HCT116 (cell line): ENCODE data around the gene SLC16A10. TPM values are rescaled to one million over a fixed set of nuclear protein-coding genes. Genes with fewer than 3 reads are reported as not detected.

ENCODE experiments used
- ATAC-seq: fragments of 200-7000 bp; cut with Tn5 transposase; 2 replicates; pipeline ENCODE4 v1.9.1; 2020; ENCODE audit warnings: mild to moderate bottlenecking, moderate library complexity
- BruUV-seq: library from RNA; stranded (reverse); fragments of 400-500 nt; replicated peaks from 2 replicates; lab custom pipeline; 2021; lab: Mats Ljungman, UMichigan
- CTCF ChIA-PET: fragments of 300-600 bp; sonication (Branson Sonifier 250); formaldehyde crosslinking; loops from one replicate; lab custom pipeline; 2021; ENCODE audit warnings: antibody characterized with exemption; lab: Charles Lee
- POLR2A ChIA-PET: fragments of 300-600, 350-600 bp; sonication (Branson Sonifier 250); formaldehyde crosslinking; loops from one replicate; lab custom pipeline; 2021; ENCODE audit warnings: antibody characterized with exemption; lab: Charles Lee
- RAD21 ChIA-PET, 2 experiments: fragments of 300-600 bp; sonication (Branson Sonifier 250); formaldehyde crosslinking; loops; one replicate each; lab custom pipeline; 2023; ENCODE audit warnings: low total read pairs in 2 of 2; ENCODE audit not compliant: uncharacterized antibody in 2 of 2, unreplicated experiment in 2 of 2, low non-redundant PET in 1 of 2; lab: Charles Lee
- DNase-seq: peaks from one replicate; pipeline ENCODE4 v3.0.0-alpha.2; 2010; ENCODE audit warnings: low read depth, low spot score
- H2AFZ ChIP-seq: fragments of 200-600 bp; shearing (Covaris generic), sonication (generic); 2 replicates; pipeline ENCODE4 v1.6.1; 2017; ENCODE audit warnings: low read depth, mixed run types, mixed read lengths, antibody characterized with exemption, low read length; ENCODE audit not compliant: poor library complexity, severe bottlenecking
- H3K27ac ChIP-seq: 2 replicates; pipeline ENCODE4 v1.5.1; 2012; ENCODE audit warnings: low read depth, low read length
- H3K27me3 ChIP-seq: fragments of 200-600 bp; sonication (generic); 2 replicates; pipeline ENCODE4 v1.6.1; 2016; ENCODE audit warnings: mixed run types, low read length, mixed read lengths; ENCODE audit not compliant: insufficient read depth
- H3K36me3 ChIP-seq, 2 experiments: fragments of 200-500 bp in 1 of 2; fragments of 200-600 bp in 1 of 2; sonication (Bioruptor generic) in 1 of 2; sonication (generic) in 1 of 2; 2 replicates each; pipeline versions ENCODE4 v1.5.1 to v1.6.1; 2014 to 2016; ENCODE audit warnings: low read length in 2 of 2, inconsistent platforms in 1 of 2, mixed read lengths in 1 of 2, mixed run types in 1 of 2; ENCODE audit not compliant: insufficient read depth in 2 of 2, control insufficient read depth in 1 of 2
- H3K4me1 ChIP-seq, 2 experiments: fragments of 200-600 bp in 1 of 2; sonication (generic) in 1 of 2; 2 replicates each; pipeline versions ENCODE4 v1.5.1 to v1.6.1; 2012 to 2017; ENCODE audit warnings: low read length in 2 of 2, inconsistent platforms in 1 of 2, mild to moderate bottlenecking in 1 of 2, mixed read lengths in 1 of 2, mixed run types in 1 of 2, moderate library complexity in 1 of 2; ENCODE audit not compliant: insufficient read depth in 2 of 2, control insufficient read depth in 1 of 2
- H3K4me2 ChIP-seq: fragments of 200-600 bp; sonication (generic); 2 replicates; pipeline ENCODE4 v1.6.1; 2017; ENCODE audit warnings: mixed run types, low read length, mixed read lengths
- H3K4me3 ChIP-seq, 2 experiments: fragments of 200-600 bp in 1 of 2; sonication (generic) in 1 of 2; replicated peaks in 1 of 2; 2 replicates each; pipeline ENCODE4 v1.5.1; 2011 to 2016; ENCODE audit warnings: low read length in 2 of 2, control low read depth in 1 of 2, low read depth in 1 of 2, mild to moderate bottlenecking in 1 of 2, mixed read lengths in 1 of 2, mixed run types in 1 of 2
- H3K79me2 ChIP-seq: fragments of 200-600 bp; sonication (generic); 2 replicates; pipeline ENCODE4 v1.6.1; 2017; ENCODE audit warnings: mild to moderate bottlenecking, mixed run types, low read length, moderate library complexity, mixed read lengths; ENCODE audit not compliant: insufficient read depth
- H3K9ac ChIP-seq: fragments of 200-600 bp; sonication (generic); 2 replicates; pipeline ENCODE4 v1.6.1; 2016; ENCODE audit warnings: low read length, mixed read lengths
- H3K9me2 ChIP-seq: fragments of 200-600 bp; sonication (generic), shearing (Covaris generic); 2 replicates; pipeline ENCODE4 v1.6.1; 2017; ENCODE audit warnings: mixed run types, mild to moderate bottlenecking, moderate library complexity; ENCODE audit not compliant: insufficient read depth
- H3K9me3 ChIP-seq, 2 experiments: fragments of 200-500 bp in 1 of 2; fragments of 200-600 bp in 1 of 2; sonication (Bioruptor generic) in 1 of 2; sonication (generic) in 1 of 2; 2 replicates each; pipeline ENCODE4 v1.6.1; 2014 to 2017; ENCODE audit warnings: low read length in 2 of 2, mixed read lengths in 2 of 2, inconsistent platforms in 1 of 2, low read depth in 1 of 2, mild to moderate bottlenecking in 1 of 2, mixed run types in 1 of 2, moderate library complexity in 1 of 2; ENCODE audit not compliant: control insufficient read depth in 1 of 2, insufficient read depth in 1 of 2
- H4K20me1 ChIP-seq: fragments of 200-600 bp; sonication (generic), shearing (Covaris generic); 2 replicates; pipeline ENCODE4 v1.6.1; 2017; ENCODE audit warnings: mixed run types, mild to moderate bottlenecking, moderate library complexity; ENCODE audit not compliant: insufficient read depth
- ATF3 ChIP-seq: IDR thresholded peaks from 2 replicates; pipeline ENCODE4 v1.6.1; 2012
- CBX3 ChIP-seq: IDR thresholded peaks from 2 replicates; pipeline ENCODE4 v1.6.1; 2012; ENCODE audit warnings: low read depth
- CTCF ChIP-seq, 3 experiments: fragments of 200-600 bp in 1 of 3; sonication (generic) in 1 of 3; IDR thresholded peaks in 2 of 3; conservative IDR thresholded peaks in 1 of 3; 2 replicates each; pipeline ENCODE4 v1.5.1; 2012 to 2017; ENCODE audit warnings: low read depth in 2 of 3, low read length in 2 of 3, antibody characterized with exemption in 1 of 3, borderline replicate concordance in 1 of 3, control low read depth in 1 of 3, mild to moderate bottlenecking in 1 of 3, mixed read lengths in 1 of 3, mixed run types in 1 of 3, moderate library complexity in 1 of 3; ENCODE audit not compliant: insufficient read depth in 1 of 3
- EGR1 ChIP-seq: IDR thresholded peaks from 2 replicates; pipeline ENCODE4 v1.6.1; 2012; ENCODE audit warnings: low read depth
- ELF1 ChIP-seq: IDR thresholded peaks from 2 replicates; pipeline ENCODE4 v1.6.1; 2012; ENCODE audit warnings: low read depth, borderline replicate concordance
- EZH2 ChIP-seq: fragments of 200-600 bp; sonication (generic); IDR thresholded peaks from 2 replicates; pipeline ENCODE4 v1.6.1; 2017; ENCODE audit warnings: antibody characterized with exemption, mixed run types
- POLR2A ChIP-seq: IDR thresholded peaks from 2 replicates; pipeline ENCODE4 v1.7.0; 2011; ENCODE audit warnings: borderline replicate concordance; ENCODE audit not compliant: insufficient read depth, insufficient read length; ENCODE audit errors: extremely low read depth
- POLR2AphosphoS5 ChIP-seq: IDR thresholded peaks from 2 replicates; pipeline ENCODE4 v1.6.1; 2011; ENCODE audit warnings: mild to moderate bottlenecking, low read depth, low read length, moderate library complexity
- RAD21 ChIP-seq: IDR thresholded peaks from 2 replicates; pipeline ENCODE4 v1.6.1; 2012; ENCODE audit warnings: low read depth, mild to moderate bottlenecking
- REST ChIP-seq: IDR thresholded peaks from 2 replicates; pipeline ENCODE4 v1.6.1; 2012; ENCODE audit warnings: low read depth
- SIN3A ChIP-seq: IDR thresholded peaks from 2 replicates; pipeline ENCODE4 v1.6.1; 2012; ENCODE audit warnings: low read depth
- SRF ChIP-seq: IDR thresholded peaks from 2 replicates; pipeline ENCODE4 v1.6.1; 2012; ENCODE audit warnings: low read depth
- YY1 ChIP-seq: IDR thresholded peaks from 2 replicates; pipeline ENCODE4 v1.6.1; 2011; ENCODE audit warnings: low read length, low read depth, moderate library complexity, mild to moderate bottlenecking; ENCODE audit not compliant: insufficient replicate concordance; ENCODE audit errors: extremely low read depth
- ZBTB33 ChIP-seq: IDR thresholded peaks from 2 replicates; pipeline ENCODE4 v1.6.1; 2011; ENCODE audit warnings: mild to moderate bottlenecking, low read length, moderate library complexity; ENCODE audit not compliant: insufficient replicate concordance; ENCODE audit errors: extremely low read depth
- ZNF274 ChIP-seq: fragments of 200-500 bp; sonication (Bioruptor generic); IDR thresholded peaks from 2 replicates; pipeline ENCODE4 v1.6.1; 2014; ENCODE audit warnings: mild to moderate bottlenecking, low read depth, low read length, inconsistent platforms
- intact Hi-C: fragments of 100-400 bp; cut with micrococcal nuclease; formaldehyde crosslinking; loops from 2 replicates; pipeline ENCODE4 v1.10.0; 2022
- total RNA-seq: library from RNA; stranded (reverse); gene quantifications from one replicate; pipeline ENCODE4 v1.2.1, GENCODE V29; 2021; ENCODE audit not compliant: unreplicated experiment

SLC16A10 gene
- total RNA-seq, 1 experiment from 2014 or later = 8.3 TPM

GRCh38 chr6:111204305-111204704 is 117.0 kb downstream of the SLC16A10 start:
- TF ChIP-seq EZH2 (no peak), EGR1 (no peak), REST (no peak), SIN3A (no peak), YY1 (no peak), SRF (no peak), CTCF (IDR thresholded peaks at IDR 0.05 in 2 of 3, conservative IDR thresholded peaks at IDR 0.05 in 1 of 3; ENCODE audit: borderline replicate concordance in 1 of 3, insufficient read depth in 1 of 3, low read depth in 2 of 3, low read length in 2 of 3) (no peak), ELF1 (no peak), CBX3 (no peak), ZBTB33 (no peak), POLR2AphosphoS5 (no peak), POLR2A (no peak), RAD21 (no peak), ZNF274 (no peak), ATF3 (no peak)
- ChIA-PET CTCF (no interaction called here), RAD21 (no interaction called here), POLR2A (no interaction called here)
- no peaks in the 10 kb centered on the region for H3K79me2 ChIP-seq
- H3K9me3 ChIP-seq = no peaks in the 10 kb centered on the region
- ATAC-seq = no peak
- intact Hi-C loops = no loop called here
- H3K9me2 ChIP-seq = no peaks in the 10 kb centered on the region
- no peaks in the 10 kb centered on the region for H4K20me1 ChIP-seq
- no peaks in the 10 kb centered on the region for H3K27me3 ChIP-seq
- no peak overlapping the region for H3K4me2 ChIP-seq
- H3K4me3 ChIP-seq = no peak overlapping the region
- H3K9ac ChIP-seq = no peak overlapping the region
- DNase-seq = no peak
- no peaks in the 10 kb centered on the region for H3K4me1 ChIP-seq
- no peak overlapping the region for H2AFZ ChIP-seq
- no TSS peak for BruUV-seq
- H3K27ac ChIP-seq = no peak overlapping the region
- H3K36me3 ChIP-seq = no peaks in the 10 kb centered on the region
